AG09319 (cell line): ENCODE measurements around the gene PPP1R1B.

Source experiments
- DNase-seq: peaks from one replicate; pipeline ENCODE4 v3.0.0-alpha.2; 2010; ENCODE audit warnings: low read depth; ENCODE audit errors: extremely low read depth
- CTCF ChIP-seq: IDR thresholded peaks from 2 replicates; pipeline ENCODE4 v1.5.1; 2011; ENCODE audit warnings: low read depth, mild to moderate bottlenecking, inconsistent platforms, low read length, moderate library complexity

PPP1R1B gene

GRCh38 chr17:39597372-39598046, 29.2 kb upstream of the PPP1R1B start:
- DNase-seq = no peak
- TF ChIP-seq CTCF = no peak

GRCh38 chr17:39598047-39598481, 28.7 kb upstream of the PPP1R1B start:
- no peak for DNase-seq

GRCh38 chr17:39598630-39599003, 28.1 kb upstream of the PPP1R1B start:
- no peak for TF ChIP-seq CTCF
- no peak for DNase-seq

More at GRCh38 chr17:39598047-39598481, 28.7 kb upstream of the PPP1R1B start:
- no peak for TF ChIP-seq CTCF

GRCh38 chr17:39599004-39599664, 27.6 kb upstream of the PPP1R1B start:
- no peak for TF ChIP-seq CTCF
- no peak for DNase-seq

- DNase-seq = no peak
- TF ChIP-seq CTCF = no peak
Observed at GRCh38 chr17:39599665-39600231, 27.0 kb upstream of the PPP1R1B start.

GRCh38 chr17:39600288-39600996, 26.3 kb upstream of the PPP1R1B start:
- no peak for DNase-seq
- TF ChIP-seq CTCF = no peak
